Central memory CD8-positive, alpha-beta T cell (primary cell): ENCODE measurements around the gene RBMXL2.

ENCODE experiments used
- ATAC-seq: fragments of 150-1000 bp; cut with Tn5 transposase; replicated peaks from 2 replicates; pipeline ENCODE4 v1.10.0; 2022; ENCODE audit warnings: mild to moderate bottlenecking, moderate FRiP score, moderate number of reproducible peaks; ENCODE audit not compliant: poor library complexity, severe bottlenecking; ENCODE audit errors: extremely low read depth
- DNase-seq, 2 donors: peaks; one replicate each; pipeline ENCODE4 v3.0.0; 2021; ENCODE audit warnings: low spot score in 2 of 2
- H3K27ac Mint-ChIP-seq: one replicate; pipeline ENCODE4 v1.8.0; 2022; ENCODE audit warnings: low read depth, mild to moderate bottlenecking, moderate library complexity, mixed read lengths
- H3K27me3 Mint-ChIP-seq: one replicate; pipeline ENCODE4 v1.8.0; 2022; ENCODE audit warnings: mixed read lengths
- H3K36me3 Mint-ChIP-seq: one replicate; pipeline ENCODE4 v1.8.0; 2022; ENCODE audit warnings: mild to moderate bottlenecking, moderate library complexity, mixed read lengths; ENCODE audit not compliant: insufficient read depth
- H3K4me1 Mint-ChIP-seq: one replicate; pipeline ENCODE4 v1.8.0; 2022; ENCODE audit warnings: mixed read lengths
- H3K4me3 Mint-ChIP-seq: one replicate; pipeline ENCODE4 v1.8.0; 2022; ENCODE audit warnings: mild to moderate bottlenecking, moderate library complexity, mixed read lengths
- H3K9me3 Mint-ChIP-seq: one replicate; pipeline ENCODE4 v1.8.0; 2022; ENCODE audit warnings: mixed read lengths

The RBMXL2 gene

GRCh38 chr11:7088921-7089320 is at the start of gene RBMXL2:
Gene RBMXL2 (plus strand): TSS chr11:7088998. CDS start chr11:7089121, 123 bp downstream.
- H3K4me3 Mint-ChIP-seq, result no peak within 1 kb of the TSS
- H3K9me3 Mint-ChIP-seq, result no peaks in the 10 kb centered on the region
- peaks cover 37% of the 10 kb centered on the region for H3K27me3 Mint-ChIP-seq
- no peak for DNase-seq
- H3K4me1 Mint-ChIP-seq, result no peaks in the 10 kb centered on the region
- no peaks in the 10 kb centered on the region for H3K36me3 Mint-ChIP-seq
- H3K27ac Mint-ChIP-seq, result no peak within 1 kb of the TSS
- ATAC-seq, result no peak

- ATAC-seq, result no peak
- peaks cover 2% of the 10 kb centered on the region for H3K36me3 Mint-ChIP-seq
- no peak overlapping the region for H3K4me3 Mint-ChIP-seq
- H3K27ac Mint-ChIP-seq, result no peak overlapping the region
- no peak for DNase-seq
- peaks cover 10% of the 10 kb centered on the region for H3K27me3 Mint-ChIP-seq
- H3K4me1 Mint-ChIP-seq, result no peaks in the 10 kb centered on the region
- H3K9me3 Mint-ChIP-seq, result no peaks in the 10 kb centered on the region
These were observed 42.2 kb upstream of the RBMXL2 start for GRCh38 chr11:7046474-7047175.

GRCh38 chr11:7050191-7050590 is 38.6 kb upstream of the RBMXL2 start:
- no peaks in the 10 kb centered on the region for H3K9me3 Mint-ChIP-seq
- ATAC-seq (no peak), DNase-seq (no peak)
- H3K27ac Mint-ChIP-seq, result no peak overlapping the region
- H3K4me3 Mint-ChIP-seq, result no peak overlapping the region
- peaks cover 2% of the 10 kb centered on the region for H3K36me3 Mint-ChIP-seq
- no peaks in the 10 kb centered on the region for H3K4me1 Mint-ChIP-seq
- H3K27me3 Mint-ChIP-seq, result peaks cover 26% of the 10 kb centered on the region

GRCh38 chr11:7056828-7057513 is 31.8 kb upstream of the RBMXL2 start:
- Mint-ChIP-seq H3K36me3 (no peaks in the 10 kb centered on the region), H3K27ac (no peak overlapping the region), H3K27me3 (peaks cover 21% of the 10 kb centered on the region), H3K9me3 (no peaks in the 10 kb centered on the region), H3K4me3 (no peak overlapping the region), H3K4me1 (no peaks in the 10 kb centered on the region)
- DNase-seq (no peak), ATAC-seq (no peak)

GRCh38 chr11:7057641-7058040 is 31.2 kb upstream of the RBMXL2 start:
- DNase-seq (no peak), ATAC-seq (no peak)
- Mint-ChIP-seq H3K36me3 (no peaks in the 10 kb centered on the region), H3K27me3 (peaks cover 21% of the 10 kb centered on the region), H3K27ac (no peak overlapping the region), H3K4me1 (no peaks in the 10 kb centered on the region), H3K9me3 (no peaks in the 10 kb centered on the region), H3K4me3 (no peak overlapping the region)

GRCh38 chr11:7060868-7061267 is 27.9 kb upstream of the RBMXL2 start:
- Mint-ChIP-seq H3K36me3 (no peaks in the 10 kb centered on the region), H3K27ac (no peak overlapping the region), H3K4me1 (no peaks in the 10 kb centered on the region), H3K4me3 (no peak overlapping the region), H3K9me3 (no peaks in the 10 kb centered on the region), H3K27me3 (no peaks in the 10 kb centered on the region)
- ATAC-seq (no peak), DNase-seq (no peak)

- Mint-ChIP-seq H3K9me3 (no peaks in the 10 kb centered on the region), H3K27me3 (no peaks in the 10 kb centered on the region), H3K36me3 (no peaks in the 10 kb centered on the region), H3K4me3 (no peak overlapping the region), H3K27ac (no peak overlapping the region), H3K4me1 (no peaks in the 10 kb centered on the region)
- DNase-seq, result no peak
- ATAC-seq, result no peak
These were observed 26.3 kb upstream of the RBMXL2 start for GRCh38 chr11:7062534-7062933.

- DNase-seq (no peak), ATAC-seq (no peak)
- no peaks in the 10 kb centered on the region for H3K9me3 Mint-ChIP-seq
- no peaks in the 10 kb centered on the region for H3K4me1 Mint-ChIP-seq
- H3K27me3 Mint-ChIP-seq, result peaks cover 19% of the 10 kb centered on the region
- H3K4me3 Mint-ChIP-seq, result no peak overlapping the region
- H3K27ac Mint-ChIP-seq, result no peak overlapping the region
- H3K36me3 Mint-ChIP-seq, result no peaks in the 10 kb centered on the region
These were observed 16.3 kb upstream of the RBMXL2 start for GRCh38 chr11:7072401-7073028.

- no peak overlapping the region for H3K4me3 Mint-ChIP-seq
- DNase-seq, result no peak
- H3K9me3 Mint-ChIP-seq, result peaks cover 15% of the 10 kb centered on the region
- no peaks in the 10 kb centered on the region for H3K36me3 Mint-ChIP-seq
- no peak for ATAC-seq
- no peak overlapping the region for H3K27ac Mint-ChIP-seq
- peaks cover 23% of the 10 kb centered on the region for H3K27me3 Mint-ChIP-seq
- no peaks in the 10 kb centered on the region for H3K4me1 Mint-ChIP-seq
These were observed 11.7 kb upstream of the RBMXL2 start for GRCh38 chr11:7077101-7077500.

GRCh38 chr11:7079545-7080135 is 9.2 kb upstream of the RBMXL2 start:
- no peaks in the 10 kb centered on the region for H3K4me1 Mint-ChIP-seq
- peaks cover 39% of the 10 kb centered on the region for H3K27me3 Mint-ChIP-seq
- no peak overlapping the region for H3K4me3 Mint-ChIP-seq
- H3K9me3 Mint-ChIP-seq, result peaks cover 15% of the 10 kb centered on the region
- DNase-seq (no peak), ATAC-seq (no peak)
- H3K27ac Mint-ChIP-seq, result no peak overlapping the region
- H3K36me3 Mint-ChIP-seq, result no peaks in the 10 kb centered on the region

GRCh38 chr11:7080900-7081299 is 7.9 kb upstream of the RBMXL2 start:
- DNase-seq, result no peak
- ATAC-seq, result no peak
- H3K4me3 Mint-ChIP-seq, result no peak overlapping the region
- H3K27ac Mint-ChIP-seq, result no peak overlapping the region
- H3K36me3 Mint-ChIP-seq, result no peaks in the 10 kb centered on the region
- H3K4me1 Mint-ChIP-seq, result no peaks in the 10 kb centered on the region
- H3K27me3 Mint-ChIP-seq, result peaks cover 39% of the 10 kb centered on the region
- peaks cover 15% of the 10 kb centered on the region for H3K9me3 Mint-ChIP-seq

- Mint-ChIP-seq H3K9me3 (peaks cover 15% of the 10 kb centered on the region), H3K4me1 (no peaks in the 10 kb centered on the region), H3K27ac (no peak overlapping the region), H3K4me3 (no peak overlapping the region), H3K27me3 (peaks cover 37% of the 10 kb centered on the region), H3K36me3 (no peaks in the 10 kb centered on the region)
- no peak for ATAC-seq
- DNase-seq, result no peak
These were observed 7.4 kb upstream of the RBMXL2 start for GRCh38 chr11:7081441-7081840.
